LNCAP (cell line): Measurements from ENCODE around the gene CHST3.

Experiments used
- CTCF ChIP-seq: fragments of 450-650 bp; IDR thresholded peaks from 2 replicates; pipeline ENCODE4 v1.5.1; 2017; ENCODE audit warnings: mild to moderate bottlenecking

CHST3 gene

GRCh38 chr10:72059843-72060822, 95.9 kb downstream of the CHST3 start:
- no peak for TF ChIP-seq CTCF

DNA sequence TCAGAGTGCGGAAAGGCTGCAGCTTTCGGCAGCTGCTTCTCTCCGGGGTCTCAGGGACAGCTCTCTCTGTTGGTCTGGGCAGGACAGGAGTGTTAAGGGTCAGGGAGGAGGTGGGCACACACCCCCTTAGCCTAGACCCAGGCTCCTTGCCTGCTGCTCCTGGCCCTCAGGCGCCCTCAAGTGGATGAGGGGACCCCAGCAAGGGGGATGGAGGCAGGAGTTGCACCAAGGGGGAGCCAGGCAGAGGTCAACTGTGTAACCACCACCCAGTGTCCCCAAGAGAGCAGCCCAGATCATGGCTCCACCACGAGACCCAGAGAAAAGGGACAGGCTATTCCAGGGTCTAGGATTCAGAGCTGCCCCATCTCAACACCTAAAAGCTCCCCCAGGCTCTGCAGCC, 97.3 kb downstream of the CHST3 start:
- no peak for TF ChIP-seq CTCF

DNA sequence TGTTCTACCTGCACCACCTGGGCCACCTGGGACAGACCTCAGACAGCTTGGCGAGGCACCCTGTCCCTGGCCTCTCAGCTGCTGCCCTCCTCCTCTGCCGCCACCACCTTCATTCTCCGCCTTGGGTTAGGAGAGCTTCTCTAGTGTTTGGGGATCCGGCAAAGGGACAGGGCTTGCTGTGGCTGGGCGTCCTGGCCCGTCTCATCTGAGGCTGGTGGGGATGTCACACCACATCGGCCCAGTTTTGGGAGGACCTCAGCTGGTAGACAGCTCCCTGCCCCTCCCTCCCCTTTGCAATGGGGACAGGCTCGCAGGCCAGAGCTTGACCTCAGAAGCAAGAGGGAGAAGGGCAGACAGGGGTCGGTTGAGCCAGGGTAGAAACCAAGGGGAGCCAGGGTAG, 97.7 kb downstream of the CHST3 start:
- TF ChIP-seq CTCF: no peak

GRCh38 chr10:72062382-72062781, 98.2 kb downstream of the CHST3 start:
- TF ChIP-seq CTCF: no peak
